ENCODE measurements around the gene OXSR1.

Gene OXSR1

GRCh38 chr3:38297947-38298711, 132.8 kb downstream of the OXSR1 start:
- no peak for DNase-seq (ENCODE audit: extremely low read depth in 1 of 2, low read depth in 1 of 2)
